ENCODE measurements around the gene SHBG. TPM values are rescaled to one million over a fixed set of nuclear protein-coding genes. Genes with fewer than 3 reads are reported as not detected.

SHBG gene
- total and polyA plus RNA-seq, 2 experiments from 2014 or later, result 2.2 to 5.6 TPM

DNA sequence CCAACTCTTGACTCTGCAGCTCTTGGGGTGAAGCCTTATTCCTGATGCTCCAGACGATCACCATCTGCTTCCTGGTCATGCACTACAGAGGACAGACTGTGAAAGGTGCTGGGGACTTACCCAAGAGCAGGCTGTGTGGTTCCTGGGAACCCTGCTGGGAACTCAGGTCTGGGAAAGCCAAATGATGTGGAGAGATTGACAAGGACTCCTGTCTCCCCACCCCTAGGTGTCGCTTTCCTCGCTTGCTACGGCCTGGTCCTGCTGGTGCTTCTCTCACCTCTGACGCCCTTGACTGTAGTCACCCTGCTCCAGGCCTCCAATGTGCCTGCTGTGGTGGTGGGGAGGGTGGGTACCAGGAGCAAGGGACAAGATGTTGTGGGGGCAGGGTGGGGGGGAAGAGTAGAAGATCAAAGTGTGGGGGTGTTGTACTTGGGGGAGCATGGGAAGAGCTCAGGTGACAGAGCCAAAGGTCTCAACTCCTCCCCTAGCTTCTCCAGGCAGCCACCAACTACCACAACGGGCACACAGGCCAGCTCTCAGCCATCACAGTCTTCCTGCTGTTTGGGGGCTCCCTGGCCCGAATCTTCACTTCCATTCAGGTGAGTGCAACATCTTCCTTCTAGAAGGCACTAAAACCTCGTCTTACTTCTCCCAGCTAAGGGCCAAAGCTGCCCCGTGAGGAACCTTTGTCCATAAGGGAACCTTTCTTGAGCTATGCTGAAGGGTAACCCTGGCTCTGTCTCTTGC, 43.1 kb upstream of the SHBG start:
- no peak overlapping the region for H3K27ac ChIP-seq
- H3K9me3 ChIP-seq (ENCODE audit: low read depth), result no peaks in the 10 kb centered on the region
- peaks cover 16% of the 10 kb centered on the region for H3K4me1 ChIP-seq (ENCODE audit: low read depth)
- H3K36me3 ChIP-seq, result peaks cover 2% of the 10 kb centered on the region
- TF ChIP-seq, protein P1, sequence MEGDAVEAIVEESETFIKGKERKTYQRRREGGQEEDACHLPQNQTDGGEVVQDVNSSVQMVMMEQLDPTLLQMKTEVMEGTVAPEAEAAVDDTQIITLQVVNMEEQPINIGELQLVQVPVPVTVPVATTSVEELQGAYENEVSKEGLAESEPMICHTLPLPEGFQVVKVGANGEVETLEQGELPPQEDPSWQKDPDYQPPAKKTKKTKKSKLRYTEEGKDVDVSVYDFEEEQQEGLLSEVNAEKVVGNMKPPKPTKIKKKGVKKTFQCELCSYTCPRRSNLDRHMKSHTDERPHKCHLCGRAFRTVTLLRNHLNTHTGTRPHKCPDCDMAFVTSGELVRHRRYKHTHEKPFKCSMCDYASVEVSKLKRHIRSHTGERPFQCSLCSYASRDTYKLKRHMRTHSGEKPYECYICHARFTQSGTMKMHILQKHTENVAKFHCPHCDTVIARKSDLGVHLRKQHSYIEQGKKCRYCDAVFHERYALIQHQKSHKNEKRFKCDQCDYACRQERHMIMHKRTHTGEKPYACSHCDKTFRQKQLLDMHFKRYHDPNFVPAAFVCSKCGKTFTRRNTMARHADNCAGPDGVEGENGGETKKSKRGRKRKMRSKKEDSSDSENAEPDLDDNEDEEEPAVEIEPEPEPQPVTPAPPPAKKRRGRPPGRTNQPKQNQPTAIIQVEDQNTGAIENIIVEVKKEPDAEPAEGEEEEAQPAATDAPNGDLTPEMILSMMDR (IDR thresholded peaks at IDR 0.05; ENCODE audit: low read depth, low read length), result no peak
- no peaks in the 10 kb centered on the region for H3K27me3 ChIP-seq
- peak in 1 of 2 donors; percentile 40 for DNase-seq (ENCODE audit: low read depth in 1 of 2, low spot score in 1 of 2)
- H3K4me3 ChIP-seq, result no peak overlapping the region

DNA sequence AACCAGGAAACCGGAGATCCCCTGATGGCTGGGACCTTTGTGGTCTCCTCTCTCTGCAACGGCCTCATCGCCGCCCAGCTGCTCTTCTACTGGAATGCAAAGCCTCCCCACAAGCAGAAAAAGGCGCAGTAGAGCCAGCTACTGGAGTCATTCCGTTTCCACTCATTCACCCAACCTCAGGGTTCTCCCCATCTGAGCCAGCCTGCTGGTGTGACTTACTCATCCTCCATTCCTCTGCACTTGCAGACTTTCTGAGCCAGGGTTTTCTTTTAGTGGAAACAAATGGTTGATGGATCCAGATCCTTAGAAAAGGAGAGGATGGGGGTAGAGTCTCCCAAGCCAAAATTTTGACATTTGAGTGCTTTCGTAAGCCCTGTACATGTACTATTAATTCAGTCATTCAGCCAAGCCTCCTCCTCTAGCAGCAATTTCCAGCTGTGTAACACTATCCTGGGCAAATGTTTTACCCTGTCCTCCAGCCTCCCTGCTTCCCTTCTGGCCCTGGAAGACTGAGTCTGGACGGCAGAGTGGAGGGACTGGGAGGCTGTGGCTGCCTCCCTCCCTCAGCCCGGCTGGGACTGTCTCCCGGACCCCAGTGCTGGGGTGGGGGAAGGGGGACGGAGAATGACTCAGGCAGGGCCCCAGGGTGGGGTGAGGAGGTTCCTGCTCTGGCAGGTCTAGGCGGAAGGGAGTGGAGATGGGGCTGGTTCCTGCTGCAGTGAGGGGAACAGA, 42.3 kb upstream of the SHBG start:
- no peak overlapping the region for H3K4me3 ChIP-seq
- no peaks in the 10 kb centered on the region for H3K9me3 ChIP-seq (ENCODE audit: low read depth)
- H3K27ac ChIP-seq, result no peak overlapping the region
- no peaks in the 10 kb centered on the region for H3K27me3 ChIP-seq
- peaks cover 9% of the 10 kb centered on the region for H3K36me3 ChIP-seq
- TF ChIP-seq, protein P1 (IDR thresholded peaks at IDR 0.05; ENCODE audit: low read depth, low read length), result no peak
- peaks cover 15% of the 10 kb centered on the region for H3K4me1 ChIP-seq (ENCODE audit: low read depth)
- DNase-seq (ENCODE audit: low read depth in 1 of 2, low spot score in 1 of 2), result peak in 1 of 2 donors; percentile 76

GRCh38 chr17:7588553-7589203, 41.3 kb upstream of the SHBG start:
- Histone ChIP-seq H3K36me3 (peaks cover 19% of the 10 kb centered on the region), H3K27me3 (no peaks in the 10 kb centered on the region), H3K9me3 (ENCODE audit: low read depth) (no peaks in the 10 kb centered on the region), H3K4me3 (no peak overlapping the region), H3K27ac (no peak overlapping the region), H3K4me1 (ENCODE audit: low read depth) (peaks cover 7% of the 10 kb centered on the region)
- TF ChIP-seq, protein P1 (IDR thresholded peaks at IDR 0.05; ENCODE audit: low read depth, low read length), result no peak
- no peak for DNase-seq (ENCODE audit: low read depth in 1 of 2, low spot score in 1 of 2)

DNA sequence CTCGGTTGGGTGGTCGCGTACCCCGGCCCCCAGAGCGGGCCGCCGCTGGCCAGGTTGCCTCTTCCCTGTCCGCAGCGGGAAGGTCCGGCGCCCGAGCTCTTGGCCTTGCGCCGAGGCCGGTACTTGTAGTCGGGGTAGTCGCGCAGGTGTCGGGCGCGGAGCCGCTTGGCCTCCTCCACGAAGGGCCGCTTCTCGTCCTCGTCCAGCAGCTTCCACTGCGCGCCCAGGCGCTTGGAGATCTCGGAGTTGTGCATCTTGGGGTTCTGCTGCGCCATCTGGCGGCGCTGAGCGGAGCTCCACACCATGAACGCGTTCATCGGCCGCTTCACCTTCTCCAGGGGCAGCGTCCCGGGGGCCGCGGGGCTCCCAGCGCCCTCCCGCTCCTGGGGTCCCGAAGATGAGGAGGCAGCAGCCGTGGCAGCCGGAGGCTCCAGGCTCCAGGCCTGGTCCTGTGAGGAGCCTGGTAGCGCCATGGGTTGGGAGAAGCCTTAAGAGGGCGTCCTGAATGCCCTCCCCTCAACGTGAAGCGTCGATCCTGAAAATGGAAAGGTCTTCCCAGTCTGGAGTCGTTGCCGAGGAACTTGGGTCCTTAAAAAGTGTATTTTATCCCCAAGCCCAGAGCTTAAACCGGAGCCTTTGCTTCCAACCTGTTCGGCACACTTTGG, 40.6 kb upstream of the SHBG start:
- Histone ChIP-seq H3K9me3 (ENCODE audit: low read depth) (no peaks in the 10 kb centered on the region), H3K4me3 (no peak overlapping the region), H3K36me3 (peaks cover 25% of the 10 kb centered on the region), H3K27ac (no peak overlapping the region), H3K4me1 (ENCODE audit: low read depth) (peaks cover 6% of the 10 kb centered on the region), H3K27me3 (no peaks in the 10 kb centered on the region)
- DNase-seq (ENCODE audit: low read depth in 1 of 2, low spot score in 1 of 2), result peak; percentile 85 to 88
- TF ChIP-seq, protein P1 (IDR thresholded peaks at IDR 0.05; ENCODE audit: low read depth, low read length), result peak; percentile 83
